Measurements from ENCODE around the gene TMEM11. TPM values are rescaled to one million over a fixed set of nuclear protein-coding genes. Genes with fewer than 3 reads are reported as not detected.

TMEM11 gene
- total RNA-seq, 1 donor from 2014 or later, result 25.7 TPM

DNA sequence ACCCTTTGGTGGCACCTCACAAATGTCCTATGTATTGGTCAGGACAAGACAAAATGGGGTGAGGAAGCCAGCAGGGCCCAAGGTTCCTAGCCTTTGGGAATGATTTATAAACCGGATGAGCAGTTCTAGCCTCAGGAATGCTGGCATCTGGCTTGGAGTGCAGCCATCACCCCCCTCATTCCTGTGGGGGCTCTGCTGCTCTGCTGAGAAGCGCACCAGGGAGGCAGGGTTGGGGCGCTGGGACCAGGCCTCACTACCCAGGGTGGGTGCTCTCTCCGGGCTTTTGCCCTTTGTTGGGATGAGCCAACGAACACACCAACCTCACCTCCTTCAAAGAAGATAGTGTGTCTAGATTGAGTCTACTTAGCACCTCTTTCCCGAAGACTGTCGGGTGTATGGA is 39.2 kb downstream of the TMEM11 start:
- Histone ChIP-seq H3K4me3 (no peak overlapping the region), H3K4me1 (peaks cover 5 to 12% of the 10 kb centered on the region in 2 donors), H3K27me3 (no peaks in the 10 kb centered on the region), H3K9me3 (no peaks in the 10 kb centered on the region), H3K36me3 (peaks cover 0 to 19% of the 10 kb centered on the region in 2 donors), H3K27ac (peak overlapping the region; percentile 32 to 38)
- TF ChIP-seq, protein P1, sequence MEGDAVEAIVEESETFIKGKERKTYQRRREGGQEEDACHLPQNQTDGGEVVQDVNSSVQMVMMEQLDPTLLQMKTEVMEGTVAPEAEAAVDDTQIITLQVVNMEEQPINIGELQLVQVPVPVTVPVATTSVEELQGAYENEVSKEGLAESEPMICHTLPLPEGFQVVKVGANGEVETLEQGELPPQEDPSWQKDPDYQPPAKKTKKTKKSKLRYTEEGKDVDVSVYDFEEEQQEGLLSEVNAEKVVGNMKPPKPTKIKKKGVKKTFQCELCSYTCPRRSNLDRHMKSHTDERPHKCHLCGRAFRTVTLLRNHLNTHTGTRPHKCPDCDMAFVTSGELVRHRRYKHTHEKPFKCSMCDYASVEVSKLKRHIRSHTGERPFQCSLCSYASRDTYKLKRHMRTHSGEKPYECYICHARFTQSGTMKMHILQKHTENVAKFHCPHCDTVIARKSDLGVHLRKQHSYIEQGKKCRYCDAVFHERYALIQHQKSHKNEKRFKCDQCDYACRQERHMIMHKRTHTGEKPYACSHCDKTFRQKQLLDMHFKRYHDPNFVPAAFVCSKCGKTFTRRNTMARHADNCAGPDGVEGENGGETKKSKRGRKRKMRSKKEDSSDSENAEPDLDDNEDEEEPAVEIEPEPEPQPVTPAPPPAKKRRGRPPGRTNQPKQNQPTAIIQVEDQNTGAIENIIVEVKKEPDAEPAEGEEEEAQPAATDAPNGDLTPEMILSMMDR (IDR thresholded peaks at IDR 0.05), result no peak
- DNase-seq (ENCODE audit: low spot score in 2 of 2), result peak in 1 of 2 donors; percentile 53
- intact Hi-C loops (cut with DNase I), result no loop called here

DNA sequence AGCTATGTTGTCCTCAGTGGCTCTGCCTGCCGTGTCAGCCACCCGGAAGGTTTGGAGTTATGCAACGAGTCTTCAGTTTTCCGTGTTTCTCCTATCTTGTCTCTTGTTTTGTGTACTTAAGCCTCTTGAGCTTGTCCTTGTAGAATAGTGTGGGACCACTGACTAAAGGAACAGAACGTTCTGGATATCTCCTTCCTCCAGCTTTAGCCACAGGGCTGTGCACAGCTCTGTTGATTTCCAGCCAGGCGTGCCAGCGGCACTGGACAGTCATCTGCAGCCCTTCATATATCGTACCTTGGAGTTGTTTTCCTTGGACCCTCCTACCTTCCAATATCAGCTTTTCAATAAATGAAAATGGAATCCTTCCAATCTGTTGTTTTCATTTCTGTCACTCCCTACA is 39.8 kb downstream of the TMEM11 start:
- Histone ChIP-seq H3K4me3 (no peak overlapping the region), H3K36me3 (peaks cover 0 to 19% of the 10 kb centered on the region in 2 donors), H3K4me1 (peaks cover 5 to 12% of the 10 kb centered on the region in 2 donors), H3K27me3 (no peaks in the 10 kb centered on the region), H3K9me3 (no peaks in the 10 kb centered on the region), H3K27ac (peak overlapping the region; percentile 32 to 38)
- intact Hi-C loops (cut with DNase I), result no loop called here
- TF ChIP-seq, protein P1 (IDR thresholded peaks at IDR 0.05), result no peak
- peak in 1 of 2 donors; percentile 45 for DNase-seq (ENCODE audit: low spot score in 2 of 2)

DNA sequence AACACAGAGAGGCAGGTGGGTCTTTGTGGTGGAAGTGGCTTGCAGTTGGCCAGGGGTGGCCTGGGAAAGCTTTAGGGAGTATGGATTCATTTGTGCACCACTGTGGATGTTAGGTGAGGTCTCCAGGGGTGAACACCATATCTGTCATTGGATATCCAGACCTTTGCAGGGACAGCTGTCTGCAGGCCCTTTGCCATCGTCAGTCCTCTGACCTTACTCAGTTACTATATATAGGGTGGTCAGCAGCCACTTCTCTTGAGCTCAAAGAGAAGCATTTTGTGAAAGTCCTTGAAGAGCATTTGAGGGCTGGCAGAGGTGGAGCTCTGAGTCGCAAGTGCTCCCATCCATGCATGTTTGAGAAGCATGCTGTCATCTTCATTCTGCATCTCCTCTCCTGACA is 40.4 kb downstream of the TMEM11 start:
- Histone ChIP-seq H3K9me3 (no peaks in the 10 kb centered on the region), H3K36me3 (peaks cover 0 to 19% of the 10 kb centered on the region in 2 donors), H3K4me1 (peaks cover 5 to 12% of the 10 kb centered on the region in 2 donors), H3K4me3 (no peak overlapping the region), H3K27ac (peak overlapping the region in 1 of 2 donors; percentile 32), H3K27me3 (no peaks in the 10 kb centered on the region)
- DNase-seq (ENCODE audit: low spot score in 2 of 2), result peak in 1 of 2 donors; percentile 48
- TF ChIP-seq, protein P1 (IDR thresholded peaks at IDR 0.05), result no peak
- intact Hi-C loops (cut with DNase I), result no loop called here

DNA sequence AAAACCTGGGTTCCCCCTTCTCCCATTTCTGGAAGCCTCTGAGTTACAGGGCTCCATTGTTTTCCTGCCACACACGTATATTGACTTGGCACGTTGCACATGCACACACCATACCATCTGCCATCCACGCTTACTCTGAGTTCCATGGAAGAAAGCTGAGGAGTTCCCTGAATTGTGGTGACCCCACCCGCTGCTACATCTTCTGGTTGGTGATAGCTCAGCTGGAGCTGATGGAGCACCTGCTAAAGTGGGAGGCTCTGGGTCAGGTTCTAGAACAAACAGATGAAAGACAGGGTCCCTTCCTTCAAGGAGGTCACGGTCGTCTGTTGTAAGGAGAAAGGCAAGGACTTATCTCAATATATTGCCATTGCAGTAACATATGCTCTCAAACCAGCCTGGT is 41.1 kb downstream of the TMEM11 start:
- Histone ChIP-seq H3K9me3 (no peaks in the 10 kb centered on the region), H3K27me3 (no peaks in the 10 kb centered on the region), H3K4me3 (no peak overlapping the region), H3K36me3 (peaks cover 0 to 14% of the 10 kb centered on the region in 2 donors), H3K27ac (no peak overlapping the region), H3K4me1 (peaks cover 5 to 15% of the 10 kb centered on the region in 2 donors)
- intact Hi-C loops (cut with DNase I), result no loop called here
- TF ChIP-seq, protein P1 (IDR thresholded peaks at IDR 0.05), result no peak
- peak in 1 of 2 donors; percentile 47 for DNase-seq (ENCODE audit: low spot score in 2 of 2)

DNA sequence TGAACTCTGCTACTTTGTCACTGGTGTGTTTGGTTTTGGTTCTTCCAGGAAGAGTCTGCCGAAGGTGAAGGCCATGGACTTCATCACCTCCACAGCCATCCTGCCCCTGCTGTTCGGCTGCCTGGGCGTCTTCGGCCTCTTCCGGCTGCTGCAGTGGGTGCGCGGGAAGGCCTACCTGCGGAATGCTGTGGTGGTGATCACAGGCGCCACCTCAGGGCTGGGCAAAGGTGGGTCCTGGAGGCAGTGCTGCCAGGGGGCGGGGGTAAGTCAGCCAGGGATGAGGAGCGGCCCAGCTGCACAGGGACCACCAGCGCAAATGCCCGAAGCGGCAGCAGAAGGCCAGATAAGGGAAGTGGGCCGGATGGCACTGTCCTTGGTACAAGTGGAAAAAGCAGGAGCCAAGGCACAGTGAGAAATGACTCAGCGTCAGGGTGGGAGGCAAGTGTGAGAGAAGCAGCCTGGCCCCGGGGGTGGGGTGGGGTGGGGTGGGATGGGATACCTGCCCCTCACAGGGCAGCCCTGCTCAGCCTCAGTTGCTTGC is 41.9 kb downstream of the TMEM11 start:
- DNase-seq (ENCODE audit: low spot score in 2 of 2), result peak in 1 of 2 donors; percentile 51
- Histone ChIP-seq H3K27me3 (no peaks in the 10 kb centered on the region), H3K9me3 (no peaks in the 10 kb centered on the region), H3K36me3 (peaks cover 0 to 14% of the 10 kb centered on the region in 2 donors), H3K4me1 (peaks cover 5 to 23% of the 10 kb centered on the region in 2 donors), H3K4me3 (no peak overlapping the region), H3K27ac (no peak overlapping the region)
- intact Hi-C loops (cut with DNase I), result no loop called here
- TF ChIP-seq, protein P1 (IDR thresholded peaks at IDR 0.05), result no peak
